Measurements from ENCODE around the gene CYP2A6.

Gene CYP2A6

DNA sequence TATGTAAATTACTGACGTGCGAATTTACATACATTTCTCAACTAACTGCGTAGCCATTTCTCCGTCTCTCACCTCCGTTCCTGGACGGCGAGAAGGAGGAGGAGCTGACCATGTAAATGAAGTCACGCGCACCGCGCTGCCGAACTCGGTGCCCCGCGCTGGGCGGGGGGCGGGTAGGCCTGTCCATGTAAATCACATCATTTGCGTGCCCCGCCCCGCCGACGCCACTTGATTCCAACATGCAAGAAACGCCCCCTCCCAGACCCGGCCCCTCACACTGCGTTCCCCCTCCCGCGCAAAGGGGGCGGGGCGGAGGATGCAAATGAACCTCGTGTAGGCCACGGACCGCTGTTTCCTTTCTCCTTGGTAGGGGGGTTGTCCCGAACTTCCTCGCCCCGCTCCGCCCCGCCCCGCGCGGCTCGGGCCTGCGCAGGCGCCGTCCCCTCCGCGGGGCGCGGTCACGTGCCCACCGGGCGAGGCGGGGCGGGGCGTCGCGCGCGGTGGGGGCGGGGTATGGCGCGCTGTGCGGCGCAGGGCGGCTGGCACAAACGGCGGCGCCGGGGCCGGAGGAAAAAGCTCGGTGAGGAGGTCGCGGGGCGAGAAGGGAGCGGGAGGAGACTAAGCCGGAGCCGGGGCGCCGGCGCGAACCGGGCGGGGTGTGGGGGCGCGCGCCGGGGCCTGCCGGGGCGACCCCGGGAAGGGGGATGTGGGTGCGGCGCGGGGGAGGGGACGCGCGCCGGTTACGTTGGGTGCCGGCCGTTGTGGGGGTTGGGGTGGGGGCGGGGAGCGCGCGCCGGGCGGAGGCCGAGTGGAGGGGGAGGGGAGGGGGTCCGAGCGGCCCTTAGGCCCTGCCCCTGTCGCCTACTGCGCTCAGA, 51.3 kb downstream of the CYP2A6 start, which contains the start of gene EGLN2:
Gene EGLN2, plus strand, starts transcription at position 509 of the 875 bp plus-strand sequence. CDS start 1,382 bp downstream, outside the sequence.
- TF ChIP-seq, protein P1, sequence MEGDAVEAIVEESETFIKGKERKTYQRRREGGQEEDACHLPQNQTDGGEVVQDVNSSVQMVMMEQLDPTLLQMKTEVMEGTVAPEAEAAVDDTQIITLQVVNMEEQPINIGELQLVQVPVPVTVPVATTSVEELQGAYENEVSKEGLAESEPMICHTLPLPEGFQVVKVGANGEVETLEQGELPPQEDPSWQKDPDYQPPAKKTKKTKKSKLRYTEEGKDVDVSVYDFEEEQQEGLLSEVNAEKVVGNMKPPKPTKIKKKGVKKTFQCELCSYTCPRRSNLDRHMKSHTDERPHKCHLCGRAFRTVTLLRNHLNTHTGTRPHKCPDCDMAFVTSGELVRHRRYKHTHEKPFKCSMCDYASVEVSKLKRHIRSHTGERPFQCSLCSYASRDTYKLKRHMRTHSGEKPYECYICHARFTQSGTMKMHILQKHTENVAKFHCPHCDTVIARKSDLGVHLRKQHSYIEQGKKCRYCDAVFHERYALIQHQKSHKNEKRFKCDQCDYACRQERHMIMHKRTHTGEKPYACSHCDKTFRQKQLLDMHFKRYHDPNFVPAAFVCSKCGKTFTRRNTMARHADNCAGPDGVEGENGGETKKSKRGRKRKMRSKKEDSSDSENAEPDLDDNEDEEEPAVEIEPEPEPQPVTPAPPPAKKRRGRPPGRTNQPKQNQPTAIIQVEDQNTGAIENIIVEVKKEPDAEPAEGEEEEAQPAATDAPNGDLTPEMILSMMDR (IDR thresholded peaks at IDR 0.05) = no peak

DNA sequence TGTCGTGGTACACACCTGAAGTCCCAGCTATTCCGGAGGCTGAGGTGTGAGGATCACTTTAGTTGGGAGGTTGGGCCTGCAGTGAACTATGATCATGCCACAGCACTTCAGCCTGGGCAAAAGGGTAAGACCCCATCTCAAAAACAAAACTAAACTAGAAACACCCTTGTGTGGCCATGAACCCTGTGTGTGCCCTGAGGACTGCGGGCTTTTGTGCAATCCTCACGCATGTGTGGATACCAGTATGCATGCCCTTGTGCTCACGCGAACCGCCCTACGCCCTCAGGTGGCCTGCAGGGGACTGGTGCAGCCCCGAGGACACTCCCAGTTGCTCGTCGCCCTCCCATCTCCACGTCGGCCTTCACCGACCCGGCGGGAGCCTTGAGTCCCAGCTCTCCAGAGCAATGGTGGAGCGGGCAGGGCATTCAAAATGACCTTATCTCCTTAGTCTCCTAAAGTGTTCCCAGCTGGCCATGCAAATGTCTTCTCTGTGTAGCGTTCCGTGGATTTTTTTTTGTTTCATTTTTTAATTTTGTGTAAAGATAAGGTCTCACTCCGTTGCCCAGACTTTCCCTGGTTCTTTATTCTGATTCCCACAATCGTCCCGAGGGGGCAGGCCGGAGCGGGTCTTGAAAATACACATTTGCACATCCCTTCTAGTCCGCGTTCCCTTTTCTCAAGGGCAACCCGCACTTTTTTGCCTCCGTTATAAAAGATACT, 52.1 kb downstream of the CYP2A6 start:
- TF ChIP-seq, protein P1 (IDR thresholded peaks at IDR 0.05) = 0 out of 2 replicates have a peak, but pooled peaks have one; percentile 21

DNA sequence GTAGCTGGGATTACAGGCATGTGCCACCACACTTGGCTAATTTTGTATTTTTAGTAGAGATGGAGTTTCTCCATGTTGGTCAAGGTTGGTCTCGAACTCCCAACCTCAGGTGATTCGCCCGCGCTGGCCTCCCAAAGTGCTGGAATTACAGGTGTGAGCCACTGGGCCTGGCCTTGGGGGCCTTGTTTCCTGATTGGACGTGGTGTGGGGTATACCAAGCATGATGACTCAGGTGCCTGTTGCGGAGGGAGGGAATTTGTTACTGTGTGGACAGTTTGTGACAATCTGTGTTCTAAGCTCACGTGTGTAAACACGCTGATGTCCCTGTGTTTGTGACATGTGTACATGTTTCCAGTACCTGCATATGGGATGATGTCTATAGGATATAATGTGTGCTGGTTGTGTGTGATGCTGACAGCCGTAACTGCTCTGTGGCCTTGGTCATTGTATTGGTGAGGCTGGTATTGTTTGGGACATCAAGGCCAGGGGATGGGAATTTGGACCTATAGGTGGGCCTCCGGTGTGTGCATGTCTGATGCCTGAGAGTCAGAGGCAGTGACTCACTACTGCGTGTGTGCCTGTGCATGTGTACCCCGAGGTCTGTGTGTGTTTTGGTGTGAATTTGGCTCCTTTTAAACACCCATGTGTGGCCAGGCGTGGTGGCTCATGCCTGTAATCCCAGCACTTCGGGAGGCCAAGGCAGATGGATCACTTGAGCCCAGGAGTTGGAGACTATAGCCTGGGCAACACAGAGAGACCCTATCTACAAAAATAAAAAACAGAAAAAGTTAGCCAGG, 52.9 kb downstream of the CYP2A6 start:
- TF ChIP-seq, protein P1 (IDR thresholded peaks at IDR 0.05) = no peak
